HEK293 (cell line): ENCODE results near the gene PAPOLB.

ENCODE experiments used
- CTCF ChIA-PET: fragments of 350-600 bp; formaldehyde crosslinking; extraction: SDS; loops from one replicate; lab custom pipeline; 2021; ENCODE audit warnings: antibody characterized with exemption; lab: Yijun Ruan, JAX
- POLR2A ChIA-PET: fragments of 300-600 bp; formaldehyde crosslinking; extraction: SDS; loops from one replicate; lab custom pipeline; 2020; ENCODE audit warnings: antibody characterized with exemption, inconsistent platforms; lab: Yijun Ruan, JAX
- H3K27ac ChIP-seq: fragments of 200-500 bp; sonication (Bioruptor generic); 2 replicates; pipeline ENCODE4 v1.5.1; 2014; ENCODE audit warnings: low read depth, low read length, control low read depth, inconsistent platforms; ENCODE audit errors: extremely low read depth
- H3K36me3 ChIP-seq, 2 experiments: fragments of 200-500 bp in 1 of 2; sonication (Bioruptor generic) in 1 of 2; 1 replicate in 1 of 2; 2 replicates in 1 of 2; pipeline ENCODE4 v1.5.1; 2014 to 2017; ENCODE audit warnings: inconsistent platforms in 2 of 2, low read length in 2 of 2; ENCODE audit not compliant: control insufficient read depth in 2 of 2, insufficient read depth in 1 of 2
- H3K4me1 ChIP-seq: fragments of 200-500 bp; sonication (Bioruptor generic); 2 replicates; pipeline ENCODE4 v1.5.1; 2014; ENCODE audit warnings: mild to moderate bottlenecking, low read length, inconsistent platforms; ENCODE audit not compliant: control insufficient read depth, insufficient read depth
- H3K4me3 ChIP-seq: 2 replicates; pipeline ENCODE4 v1.5.1; 2011; ENCODE audit warnings: low read depth, mild to moderate bottlenecking, control low read depth, low read length, moderate library complexity
- H3K9me3 ChIP-seq: fragments of 200-500 bp; sonication (Bioruptor generic); 2 replicates; pipeline ENCODE4 v1.5.1; 2014; ENCODE audit warnings: low read depth, low read length, inconsistent platforms; ENCODE audit not compliant: control insufficient read depth, insufficient read depth
- BCL11B ChIP-seq: fragments of 450-650 bp; formaldehyde crosslinking; IDR thresholded peaks from 2 replicates; pipeline ENCODE4 v1.5.1; 2016; ENCODE audit warnings: low read depth, missing biosample characterization, missing genetic modification characterization
- GFI1B ChIP-seq: fragments of 450-650 bp; formaldehyde crosslinking; IDR thresholded peaks from 2 replicates; pipeline ENCODE4 v1.5.1; 2016; ENCODE audit warnings: missing biosample characterization, missing genetic modification characterization
- GLI2 ChIP-seq: fragments of 450-650 bp; formaldehyde crosslinking; IDR thresholded peaks from 2 replicates; pipeline ENCODE4; 2017; ENCODE audit warnings: missing biosample characterization, missing genetic modification characterization, low read depth, borderline replicate concordance
- GLI4 ChIP-seq: fragments of 450-650 bp; formaldehyde crosslinking; IDR thresholded peaks from 2 replicates; pipeline ENCODE4 v1.5.1; 2016; ENCODE audit warnings: missing biosample characterization, missing genetic modification characterization
- GLIS1 ChIP-seq: fragments of 450-650 bp; formaldehyde crosslinking; IDR thresholded peaks from 2 replicates; pipeline ENCODE4 v1.5.1; 2016; ENCODE audit warnings: missing biosample characterization, missing genetic modification characterization
- OVOL3 ChIP-seq: fragments of 450-650 bp; formaldehyde crosslinking; IDR thresholded peaks from 2 replicates; pipeline ENCODE4 v1.5.1; 2016; ENCODE audit warnings: missing biosample characterization, missing genetic modification characterization
- PRDM4 ChIP-seq: fragments of 450-650 bp; formaldehyde crosslinking; IDR thresholded peaks from 2 replicates; pipeline ENCODE4 v1.5.1; 2017; ENCODE audit warnings: missing biosample characterization, missing genetic modification characterization
- PRDM6 ChIP-seq: fragments of 450-650 bp; formaldehyde crosslinking; IDR thresholded peaks from 2 replicates; pipeline ENCODE4 v1.5.1; 2017; ENCODE audit warnings: missing biosample characterization, missing genetic modification characterization
- ZBTB7A ChIP-seq: fragments of 450-650 bp; formaldehyde crosslinking; IDR thresholded peaks from 2 replicates; pipeline ENCODE4 v1.5.1; 2016; ENCODE audit warnings: low read depth, missing biosample characterization, missing genetic modification characterization
- ZFP3 ChIP-seq: fragments of 450-650 bp; formaldehyde crosslinking; IDR thresholded peaks from 2 replicates; pipeline ENCODE4 v1.5.1; 2016; ENCODE audit warnings: low read depth, missing biosample characterization, missing genetic modification characterization
- ZIC2 ChIP-seq: fragments of 450-650 bp; formaldehyde crosslinking; IDR thresholded peaks from 2 replicates; pipeline ENCODE4 v1.5.1; 2016; ENCODE audit warnings: missing biosample characterization, missing genetic modification characterization
- ZNF202 ChIP-seq: fragments of 450-650 bp; formaldehyde crosslinking; IDR thresholded peaks from 2 replicates; pipeline ENCODE4 v1.5.1; 2016; ENCODE audit warnings: missing biosample characterization, missing genetic modification characterization, borderline replicate concordance
- ZNF221 ChIP-seq: fragments of 450-650 bp; formaldehyde crosslinking; IDR thresholded peaks from 2 replicates; pipeline ENCODE4 v1.5.1; 2017; ENCODE audit warnings: missing biosample characterization, missing genetic modification characterization, borderline replicate concordance
- ZNF23 ChIP-seq: fragments of 450-650 bp; formaldehyde crosslinking; IDR thresholded peaks from 2 replicates; pipeline ENCODE4 v1.5.1; 2016; ENCODE audit warnings: missing biosample characterization, missing genetic modification characterization, borderline replicate concordance
- ZNF24 ChIP-seq: fragments of 450-650 bp; formaldehyde crosslinking; IDR thresholded peaks from 2 replicates; pipeline ENCODE4 v1.5.1; 2016; ENCODE audit warnings: missing biosample characterization, missing genetic modification characterization
- ZNF335 ChIP-seq: fragments of 450-650 bp; formaldehyde crosslinking; conservative IDR thresholded peaks from 2 replicates; pipeline ENCODE4 v1.5.1; 2016; ENCODE audit warnings: missing biosample characterization, missing genetic modification characterization
- ZNF37A ChIP-seq: fragments of 450-650 bp; IDR thresholded peaks from 2 replicates; pipeline ENCODE4 v1.5.1; 2018; ENCODE audit warnings: missing biosample characterization, missing genetic modification characterization
- ZNF48 ChIP-seq: fragments of 450-650 bp; formaldehyde crosslinking; IDR thresholded peaks from 2 replicates; pipeline ENCODE4 v1.5.1; 2016; ENCODE audit warnings: missing biosample characterization, missing genetic modification characterization
- ZNF561 ChIP-seq: fragments of 450-650 bp; IDR thresholded peaks from 2 replicates; pipeline ENCODE4 v1.5.1; 2018; ENCODE audit warnings: missing biosample characterization, missing genetic modification characterization, borderline replicate concordance
- ZNF747 ChIP-seq: fragments of 450-650 bp; formaldehyde crosslinking; IDR thresholded peaks from 2 replicates; pipeline ENCODE4 v1.5.1; 2016; ENCODE audit warnings: missing biosample characterization, missing genetic modification characterization
- ZNF830 ChIP-seq: fragments of 450-650 bp; IDR thresholded peaks from 2 replicates; pipeline ENCODE4 v1.5.0; 2018; ENCODE audit warnings: missing biosample characterization, missing genetic modification characterization, low read depth, mild to moderate bottlenecking, moderate library complexity
- TF ChIP-seq, protein P1 (sequence below): fragments of 450-650 bp; formaldehyde crosslinking; IDR thresholded peaks from 2 replicates; pipeline ENCODE4 v1.5.1; 2016; ENCODE audit warnings: missing biosample characterization, missing genetic modification characterization
- TF ChIP-seq, protein P2 (sequence below): fragments of 450-650 bp; formaldehyde crosslinking; IDR thresholded peaks from 2 replicates; pipeline ENCODE4 v1.5.1; 2016; ENCODE audit warnings: missing biosample characterization, missing genetic modification characterization
- TF ChIP-seq, protein P3 (sequence below): fragments of 450-650 bp; formaldehyde crosslinking; conservative IDR thresholded peaks from 2 replicates; pipeline ENCODE4 v1.5.1; 2016; ENCODE audit warnings: low read depth, missing biosample characterization, missing genetic modification characterization
- TF ChIP-seq, protein P4 (sequence below): fragments of 450-650 bp; formaldehyde crosslinking; IDR thresholded peaks from 2 replicates; pipeline ENCODE4 v1.5.1; 2016; ENCODE audit warnings: missing biosample characterization, missing genetic modification characterization
- TF ChIP-seq, protein P5 (sequence below): fragments of 450-650 bp; formaldehyde crosslinking; IDR thresholded peaks from 2 replicates; pipeline ENCODE4 v1.5.1; 2016; ENCODE audit warnings: missing biosample characterization, missing genetic modification characterization

PAPOLB gene

DNA sequence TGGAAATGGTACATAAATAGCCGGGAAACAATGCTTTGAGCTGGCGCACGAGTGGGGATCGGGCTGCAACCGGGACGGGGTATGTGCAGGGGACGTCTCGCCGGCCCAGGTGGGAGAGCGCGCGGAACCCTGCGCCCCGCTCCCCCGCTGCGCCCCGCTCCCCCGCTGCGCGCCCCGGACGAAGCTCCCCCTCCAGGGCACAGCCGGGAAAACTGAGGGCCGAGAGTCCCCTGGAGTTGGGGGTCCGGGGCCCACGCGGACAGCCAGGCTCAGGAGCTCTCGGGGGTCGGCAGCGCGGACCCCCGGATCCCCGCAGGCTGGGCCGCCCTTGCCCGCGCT, 21.2 kb upstream of the PAPOLB start:
- Histone ChIP-seq H3K4me1 (no peaks in the 10 kb centered on the region), H3K9me3 (no peaks in the 10 kb centered on the region), H3K27ac (peak overlapping the region; percentile 60; the same call in 1 of the 2 replicates), H3K36me3 (no peaks in the 10 kb centered on the region), H3K4me3 (peak overlapping the region; percentile 63)
- CTCF ChIA-PET = interaction anchor here (0.6 to 2.6 kb wide), 30 partner anchors 9 to 1467 kb away, joined by 3 to 34 read pairs (median 4); partner anchors contain the start of gene AP5Z1
- POLR2A ChIA-PET = no interaction called here
- TF ChIP-seq ZNF830 = no peak
- TF ChIP-seq, protein P1, sequence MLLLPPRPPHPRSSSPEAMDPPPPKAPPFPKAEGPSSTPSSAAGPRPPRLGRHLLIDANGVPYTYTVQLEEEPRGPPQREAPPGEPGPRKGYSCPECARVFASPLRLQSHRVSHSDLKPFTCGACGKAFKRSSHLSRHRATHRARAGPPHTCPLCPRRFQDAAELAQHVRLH (tag by site-specific recombination) = no peak
- TF ChIP-seq ZNF48 (tag by site-specific recombination) = no peak
- TF ChIP-seq ZNF561 (tag by site-specific recombination) = no peak
- TF ChIP-seq PRDM4 = no peak
- TF ChIP-seq GLI2 (tag by site-specific recombination) = no peak
- no peak for TF ChIP-seq GFI1B (tag by site-specific recombination)
- TF ChIP-seq, protein P2, sequence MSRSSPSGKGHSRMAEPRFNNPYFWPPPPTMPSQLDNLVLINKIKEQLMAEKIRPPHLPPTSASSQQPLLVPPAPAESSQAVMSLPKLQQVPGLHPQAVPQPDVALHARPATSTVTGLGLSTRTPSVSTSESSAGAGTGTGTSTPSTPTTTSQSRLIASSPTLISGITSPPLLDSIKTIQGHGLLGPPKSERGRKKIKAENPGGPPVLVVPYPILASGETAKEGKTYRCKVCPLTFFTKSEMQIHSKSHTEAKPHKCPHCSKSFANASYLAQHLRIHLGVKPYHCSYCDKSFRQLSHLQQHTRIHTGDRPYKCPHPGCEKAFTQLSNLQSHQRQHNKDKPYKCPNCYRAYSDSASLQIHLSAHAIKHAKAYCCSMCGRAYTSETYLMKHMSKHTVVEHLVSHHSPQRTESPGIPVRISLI (tag by site-specific recombination) = no peak
- TF ChIP-seq ZBTB7A (tag by site-specific recombination) = no peak
- no peak for TF ChIP-seq ZNF37A
- TF ChIP-seq ZNF24 (tag by site-specific recombination) = no peak
- TF ChIP-seq OVOL3 (tag by site-specific recombination) = no peak
- TF ChIP-seq GLI4 = no peak
- no peak for TF ChIP-seq ZNF202 (tag by site-specific recombination)
- TF ChIP-seq ZIC2 = peak; percentile 75
- TF ChIP-seq, protein P3, sequence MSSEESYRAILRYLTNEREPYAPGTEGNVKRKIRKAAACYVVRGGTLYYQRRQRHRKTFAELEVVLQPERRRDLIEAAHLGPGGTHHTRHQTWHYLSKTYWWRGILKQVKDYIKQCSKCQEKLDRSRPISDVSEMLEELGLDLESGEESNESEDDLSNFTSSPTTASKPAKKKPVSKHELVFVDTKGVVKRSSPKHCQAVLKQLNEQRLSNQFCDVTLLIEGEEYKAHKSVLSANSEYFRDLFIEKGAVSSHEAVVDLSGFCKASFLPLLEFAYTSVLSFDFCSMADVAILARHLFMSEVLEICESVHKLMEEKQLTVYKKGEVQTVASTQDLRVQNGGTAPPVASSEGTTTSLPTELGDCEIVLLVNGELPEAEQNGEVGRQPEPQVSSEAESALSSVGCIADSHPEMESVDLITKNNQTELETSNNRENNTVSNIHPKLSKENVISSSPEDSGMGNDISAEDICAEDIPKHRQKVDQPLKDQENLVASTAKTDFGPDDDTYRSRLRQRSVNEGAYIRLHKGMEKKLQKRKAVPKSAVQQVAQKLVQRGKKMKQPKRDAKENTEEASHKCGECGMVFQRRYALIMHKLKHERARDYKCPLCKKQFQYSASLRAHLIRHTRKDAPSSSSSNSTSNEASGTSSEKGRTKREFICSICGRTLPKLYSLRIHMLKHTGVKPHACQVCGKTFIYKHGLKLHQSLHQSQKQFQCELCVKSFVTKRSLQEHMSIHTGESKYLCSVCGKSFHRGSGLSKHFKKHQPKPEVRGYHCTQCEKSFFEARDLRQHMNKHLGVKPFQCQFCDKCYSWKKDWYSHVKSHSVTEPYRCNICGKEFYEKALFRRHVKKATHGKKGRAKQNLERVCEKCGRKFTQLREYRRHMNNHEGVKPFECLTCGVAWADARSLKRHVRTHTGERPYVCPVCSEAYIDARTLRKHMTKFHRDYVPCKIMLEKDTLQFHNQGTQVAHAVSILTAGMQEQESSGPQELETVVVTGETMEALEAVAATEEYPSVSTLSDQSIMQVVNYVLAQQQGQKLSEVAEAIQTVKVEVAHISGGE (tag by site-specific recombination) = no peak
- TF ChIP-seq GLIS1 = peak; percentile 90
- TF ChIP-seq PRDM6 = no peak
- TF ChIP-seq, protein P4, sequence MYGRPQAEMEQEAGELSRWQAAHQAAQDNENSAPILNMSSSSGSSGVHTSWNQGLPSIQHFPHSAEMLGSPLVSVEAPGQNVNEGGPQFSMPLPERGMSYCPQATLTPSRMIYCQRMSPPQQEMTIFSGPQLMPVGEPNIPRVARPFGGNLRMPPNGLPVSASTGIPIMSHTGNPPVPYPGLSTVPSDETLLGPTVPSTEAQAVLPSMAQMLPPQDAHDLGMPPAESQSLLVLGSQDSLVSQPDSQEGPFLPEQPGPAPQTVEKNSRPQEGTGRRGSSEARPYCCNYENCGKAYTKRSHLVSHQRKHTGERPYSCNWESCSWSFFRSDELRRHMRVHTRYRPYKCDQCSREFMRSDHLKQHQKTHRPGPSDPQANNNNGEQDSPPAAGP (tag by site-specific recombination) = 0 out of 2 replicates have a peak, but pooled peaks have one; percentile 15
- no peak for TF ChIP-seq BCL11B (tag by site-specific recombination)
- no peak for TF ChIP-seq ZNF747
- no peak for TF ChIP-seq ZNF23 (tag by site-specific recombination)
- no peak for TF ChIP-seq ZFP3 (tag by site-specific recombination)
- TF ChIP-seq, protein P5, sequence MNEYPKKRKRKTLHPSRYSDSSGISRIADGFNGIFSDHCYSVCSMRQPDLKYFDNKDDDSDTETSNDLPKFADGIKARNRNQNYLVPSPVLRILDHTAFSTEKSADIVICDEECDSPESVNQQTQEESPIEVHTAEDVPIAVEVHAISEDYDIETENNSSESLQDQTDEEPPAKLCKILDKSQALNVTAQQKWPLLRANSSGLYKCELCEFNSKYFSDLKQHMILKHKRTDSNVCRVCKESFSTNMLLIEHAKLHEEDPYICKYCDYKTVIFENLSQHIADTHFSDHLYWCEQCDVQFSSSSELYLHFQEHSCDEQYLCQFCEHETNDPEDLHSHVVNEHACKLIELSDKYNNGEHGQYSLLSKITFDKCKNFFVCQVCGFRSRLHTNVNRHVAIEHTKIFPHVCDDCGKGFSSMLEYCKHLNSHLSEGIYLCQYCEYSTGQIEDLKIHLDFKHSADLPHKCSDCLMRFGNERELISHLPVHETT (tag by site-specific recombination) = no peak
- TF ChIP-seq ZNF221 (tag by site-specific recombination) = no peak
- peak; percentile 51; the same call in 1 of the 2 replicates for TF ChIP-seq ZNF335 (tag by site-specific recombination)
